ENCODE data around the gene NKX2-1. TPM values are rescaled to one million over a fixed set of nuclear protein-coding genes. Genes with fewer than 3 reads are reported as not detected.

The NKX2-1 gene
- polyA plus RNA-seq (1.5 and 5.0 TPM in 2 replicates), polyA minus RNA-seq (1.5 and 1.7 TPM in 2 replicates)

GRCh38 chr14:36519431-36520321 lies at the start of gene NKX2-1:
TSS of gene NKX2-1 (minus strand) at chr14:36520232. CDS start at chr14:36520129, 103 bp downstream.
- peaks cover 7% of the 10 kb centered on the region for H3K9me3 ChIP-seq (ENCODE audit: low read length)
- H4K20me1 ChIP-seq (ENCODE audit: insufficient read depth), result no peaks in the 10 kb centered on the region
- H3K4me3 ChIP-seq (ENCODE audit: low read length), result peak within 1 kb of the TSS; percentile 57
- H3K4me2 ChIP-seq (ENCODE audit: low read length), result no peak within 1 kb of the TSS
- TF ChIP-seq TAF1 (IDR thresholded peaks at IDR 0.05; ENCODE audit: low read depth), result no peak
- no peak for TF ChIP-seq CTCF (IDR thresholded peaks at IDR 0.05; ENCODE audit: poor library complexity, severe bottlenecking)
- TF ChIP-seq MXI1 (conservative IDR thresholded peaks at IDR 0.05; ENCODE audit: poor library complexity, severe bottlenecking), result no peak
- no peak for TF ChIP-seq SMC3 (conservative IDR thresholded peaks at IDR 0.05; ENCODE audit: poor library complexity)
- TF ChIP-seq, protein P1, sequence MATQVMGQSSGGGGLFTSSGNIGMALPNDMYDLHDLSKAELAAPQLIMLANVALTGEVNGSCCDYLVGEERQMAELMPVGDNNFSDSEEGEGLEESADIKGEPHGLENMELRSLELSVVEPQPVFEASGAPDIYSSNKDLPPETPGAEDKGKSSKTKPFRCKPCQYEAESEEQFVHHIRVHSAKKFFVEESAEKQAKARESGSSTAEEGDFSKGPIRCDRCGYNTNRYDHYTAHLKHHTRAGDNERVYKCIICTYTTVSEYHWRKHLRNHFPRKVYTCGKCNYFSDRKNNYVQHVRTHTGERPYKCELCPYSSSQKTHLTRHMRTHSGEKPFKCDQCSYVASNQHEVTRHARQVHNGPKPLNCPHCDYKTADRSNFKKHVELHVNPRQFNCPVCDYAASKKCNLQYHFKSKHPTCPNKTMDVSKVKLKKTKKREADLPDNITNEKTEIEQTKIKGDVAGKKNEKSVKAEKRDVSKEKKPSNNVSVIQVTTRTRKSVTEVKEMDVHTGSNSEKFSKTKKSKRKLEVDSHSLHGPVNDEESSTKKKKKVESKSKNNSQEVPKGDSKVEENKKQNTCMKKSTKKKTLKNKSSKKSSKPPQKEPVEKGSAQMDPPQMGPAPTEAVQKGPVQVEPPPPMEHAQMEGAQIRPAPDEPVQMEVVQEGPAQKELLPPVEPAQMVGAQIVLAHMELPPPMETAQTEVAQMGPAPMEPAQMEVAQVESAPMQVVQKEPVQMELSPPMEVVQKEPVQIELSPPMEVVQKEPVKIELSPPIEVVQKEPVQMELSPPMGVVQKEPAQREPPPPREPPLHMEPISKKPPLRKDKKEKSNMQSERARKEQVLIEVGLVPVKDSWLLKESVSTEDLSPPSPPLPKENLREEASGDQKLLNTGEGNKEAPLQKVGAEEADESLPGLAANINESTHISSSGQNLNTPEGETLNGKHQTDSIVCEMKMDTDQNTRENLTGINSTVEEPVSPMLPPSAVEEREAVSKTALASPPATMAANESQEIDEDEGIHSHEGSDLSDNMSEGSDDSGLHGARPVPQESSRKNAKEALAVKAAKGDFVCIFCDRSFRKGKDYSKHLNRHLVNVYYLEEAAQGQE (IDR thresholded peaks at IDR 0.05; ENCODE audit: borderline replicate concordance), result no peak
- TF ChIP-seq EZH2 (IDR thresholded peaks at IDR 0.05; ENCODE audit: borderline replicate concordance, insufficient read depth, low read length, poor library complexity, severe bottlenecking), result no peak
- no peaks in the 10 kb centered on the region for H3F3A ChIP-seq (ENCODE audit: insufficient read depth, low read length, poor library complexity, severe bottlenecking)
- H3K9me2 ChIP-seq (ENCODE audit: insufficient read depth, low read length), result no peaks in the 10 kb centered on the region
- no peak within 1 kb of the TSS for H3K9ac ChIP-seq (ENCODE audit: low read length)
- H3K79me2 ChIP-seq (replicated peaks; ENCODE audit: insufficient read depth, low read length), result no peaks in the 10 kb centered on the region
- H3K36me3 ChIP-seq (ENCODE audit: insufficient read depth, low read length), result no peaks in the 10 kb centered on the region
- no peak within 1 kb of the TSS for H2AFZ ChIP-seq (ENCODE audit: low read depth, low read length)
- H3K27ac ChIP-seq (ENCODE audit: low read length), result no peak within 1 kb of the TSS
- H3K27me3 ChIP-seq (ENCODE audit: insufficient read depth, low read depth, low read length), result peaks cover 99% of the 10 kb centered on the region

DNA sequence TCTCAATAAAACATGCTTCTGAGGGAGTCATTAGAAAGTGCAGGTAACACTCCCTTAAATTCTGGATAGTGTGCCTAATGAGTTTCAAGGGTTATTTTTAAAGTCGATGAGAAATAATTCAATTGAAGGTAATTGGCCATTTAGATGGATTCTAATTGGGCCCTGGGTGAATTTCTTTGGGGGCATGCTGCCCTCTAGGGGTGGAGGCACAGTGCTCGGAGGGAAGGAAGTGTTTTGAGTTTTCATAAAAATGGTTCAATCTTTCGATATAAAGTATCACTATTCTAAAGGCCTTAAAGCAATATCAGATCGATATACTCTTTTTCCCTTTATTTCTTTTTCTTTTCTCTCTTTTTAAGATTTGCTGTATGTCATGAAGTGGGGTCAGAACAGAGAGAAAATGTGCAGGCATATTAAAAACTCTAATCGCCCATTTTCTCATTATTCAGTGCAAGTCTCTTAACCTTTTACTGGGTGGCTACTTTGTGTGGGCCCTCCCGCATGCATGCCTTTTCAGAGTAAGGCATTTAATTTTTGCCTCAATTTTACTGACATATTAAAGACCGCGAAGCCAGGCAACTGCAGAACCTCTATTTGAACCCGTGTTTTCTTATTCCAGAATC lies 36.9 kb upstream of the NKX2-1 start:
- no peak overlapping the region for H3K4me2 ChIP-seq (ENCODE audit: low read length)
- H3K9ac ChIP-seq (ENCODE audit: low read length), result no peak overlapping the region
- H4K20me1 ChIP-seq (ENCODE audit: insufficient read depth), result no peaks in the 10 kb centered on the region
- no peak overlapping the region for H3K4me3 ChIP-seq (ENCODE audit: low read length)
- no peak for TF ChIP-seq MXI1 (conservative IDR thresholded peaks at IDR 0.05; ENCODE audit: poor library complexity, severe bottlenecking)
- TF ChIP-seq POLR2AphosphoS5 (IDR thresholded peaks at IDR 0.05), result no peak
- TF ChIP-seq, protein P1 (IDR thresholded peaks at IDR 0.05; ENCODE audit: borderline replicate concordance), result no peak
- TF ChIP-seq SMC3 (conservative IDR thresholded peaks at IDR 0.05; ENCODE audit: poor library complexity), result peak; percentile 64
- no peak for TF ChIP-seq EP300 (conservative IDR thresholded peaks at IDR 0.05; ENCODE audit: poor library complexity, severe bottlenecking)
- peak; percentile 67 for TF ChIP-seq CTCF (IDR thresholded peaks at IDR 0.05; ENCODE audit: poor library complexity, severe bottlenecking)
- TF ChIP-seq RAD21 (conservative IDR thresholded peaks at IDR 0.05), result peak; percentile 70
- no peak for TF ChIP-seq EZH2 (IDR thresholded peaks at IDR 0.05; ENCODE audit: borderline replicate concordance, insufficient read depth, low read length, poor library complexity, severe bottlenecking)
- TF ChIP-seq TAF1 (IDR thresholded peaks at IDR 0.05; ENCODE audit: low read depth), result no peak
- H3F3A ChIP-seq (ENCODE audit: insufficient read depth, low read length, poor library complexity, severe bottlenecking), result no peaks in the 10 kb centered on the region
- H3K9me2 ChIP-seq (ENCODE audit: insufficient read depth, low read length), result no peaks in the 10 kb centered on the region
- no peaks in the 10 kb centered on the region for H3K79me2 ChIP-seq (replicated peaks; ENCODE audit: insufficient read depth, low read length)
- no peaks in the 10 kb centered on the region for H3K36me3 ChIP-seq (ENCODE audit: insufficient read depth, low read length)
- no peaks in the 10 kb centered on the region for H3K9me3 ChIP-seq (ENCODE audit: low read length)
- no peak overlapping the region for H3K27ac ChIP-seq (ENCODE audit: low read length)
- H3K27me3 ChIP-seq (ENCODE audit: insufficient read depth, low read depth, low read length), result no peaks in the 10 kb centered on the region
- no peak overlapping the region for H2AFZ ChIP-seq (ENCODE audit: low read depth, low read length)
